ENCODE data around the gene TCF15.

Gene TCF15

GRCh38 chr20:611047-611842, 1.1 kb upstream of the TCF15 start:
- no peak for DNase-seq (ENCODE audit: low read depth)

GRCh38 chr20:609371-609964, 641 bp downstream of the TCF15 start:
- no peak for DNase-seq (ENCODE audit: low read depth)

DNA sequence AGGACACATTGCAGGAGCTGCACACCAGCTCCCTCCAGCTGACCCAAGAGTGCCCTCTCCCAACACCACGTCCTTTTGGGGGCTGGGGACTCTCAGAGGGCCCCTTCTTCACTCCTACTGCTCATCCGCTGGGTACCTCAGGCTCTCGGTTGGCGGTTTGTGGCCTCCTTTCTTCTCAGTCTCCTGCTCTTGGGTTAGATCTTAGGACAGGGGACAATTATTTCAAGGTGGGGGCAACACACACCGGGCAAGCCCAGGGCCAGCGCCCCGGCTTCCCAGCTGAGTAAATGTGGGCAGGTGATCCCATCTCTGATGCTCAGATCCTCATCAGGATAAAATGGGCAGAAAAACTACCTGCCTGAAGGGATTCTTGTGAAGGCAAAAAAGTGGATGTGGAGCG, 1.1 kb downstream of the TCF15 start:
- DNase-seq (ENCODE audit: low read depth) = no peak

DNA sequence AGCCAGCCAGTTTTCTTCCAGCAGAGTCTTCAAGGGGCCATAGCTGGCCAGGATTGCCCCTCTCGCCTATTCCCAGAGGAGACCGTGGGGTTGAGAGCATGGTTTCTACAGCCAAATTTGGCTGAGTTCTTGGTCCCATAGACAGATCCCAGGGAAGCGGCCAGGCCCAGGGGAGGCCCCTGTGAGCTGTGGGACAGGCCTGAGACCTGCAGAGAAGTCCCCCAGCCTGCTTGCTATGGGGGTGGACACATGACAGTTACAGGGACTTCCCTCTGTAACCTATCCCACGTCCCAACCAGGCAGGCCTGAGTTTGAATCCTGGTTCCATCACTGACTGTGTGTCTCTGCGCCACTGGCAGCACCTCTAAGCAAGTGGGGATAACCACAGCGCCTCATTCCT, 2.6 kb downstream of the TCF15 start:
- no peak for DNase-seq (ENCODE audit: low read depth)

DNA sequence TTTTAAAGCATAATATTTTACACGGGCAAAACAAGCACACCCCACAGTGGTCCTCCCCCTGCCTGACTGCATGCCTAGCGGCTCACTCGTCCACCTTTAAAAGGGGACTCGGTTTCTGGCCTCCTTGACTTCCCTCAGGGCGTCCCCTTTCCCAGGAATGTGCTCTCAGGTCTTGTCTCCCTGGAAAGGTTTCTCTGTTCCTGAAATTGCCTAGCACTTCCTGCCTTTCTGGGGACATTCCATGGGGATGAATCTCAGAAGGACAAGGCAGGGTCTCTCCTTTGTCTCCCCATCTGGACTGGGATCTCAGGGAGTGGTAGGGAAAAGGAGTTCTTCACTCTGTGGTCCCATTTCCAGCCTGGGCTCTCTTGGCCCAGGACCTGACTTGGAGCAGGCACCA, 4.9 kb downstream of the TCF15 start:
- DNase-seq (ENCODE audit: low read depth) = no peak

DNA sequence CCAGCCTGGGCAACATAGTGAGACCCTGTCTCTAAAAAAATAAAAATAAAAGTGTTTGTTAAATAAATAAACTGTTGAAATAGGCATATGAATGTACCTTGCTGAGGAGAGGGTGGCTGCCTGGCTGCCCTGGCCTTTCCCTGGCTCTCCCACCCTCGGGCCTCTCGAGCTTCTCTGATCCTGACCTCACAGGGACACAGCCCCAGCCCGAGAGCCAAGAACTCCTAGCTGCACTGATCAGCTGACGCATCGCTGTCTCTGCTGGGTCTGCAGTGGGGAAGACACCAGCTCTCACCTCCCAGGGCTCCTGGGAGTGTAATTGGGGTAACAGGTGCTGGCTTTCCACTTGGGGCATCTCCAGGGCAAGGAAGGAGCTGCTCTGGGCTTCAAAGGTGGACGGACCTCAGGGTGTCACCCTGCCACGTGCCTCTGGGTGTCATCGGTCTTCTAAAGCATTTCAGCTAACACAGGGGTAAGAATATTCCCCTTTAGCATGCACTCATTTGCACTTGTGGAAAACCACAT, 6.9 kb downstream of the TCF15 start:
- no peak for DNase-seq (ENCODE audit: low read depth)

DNA sequence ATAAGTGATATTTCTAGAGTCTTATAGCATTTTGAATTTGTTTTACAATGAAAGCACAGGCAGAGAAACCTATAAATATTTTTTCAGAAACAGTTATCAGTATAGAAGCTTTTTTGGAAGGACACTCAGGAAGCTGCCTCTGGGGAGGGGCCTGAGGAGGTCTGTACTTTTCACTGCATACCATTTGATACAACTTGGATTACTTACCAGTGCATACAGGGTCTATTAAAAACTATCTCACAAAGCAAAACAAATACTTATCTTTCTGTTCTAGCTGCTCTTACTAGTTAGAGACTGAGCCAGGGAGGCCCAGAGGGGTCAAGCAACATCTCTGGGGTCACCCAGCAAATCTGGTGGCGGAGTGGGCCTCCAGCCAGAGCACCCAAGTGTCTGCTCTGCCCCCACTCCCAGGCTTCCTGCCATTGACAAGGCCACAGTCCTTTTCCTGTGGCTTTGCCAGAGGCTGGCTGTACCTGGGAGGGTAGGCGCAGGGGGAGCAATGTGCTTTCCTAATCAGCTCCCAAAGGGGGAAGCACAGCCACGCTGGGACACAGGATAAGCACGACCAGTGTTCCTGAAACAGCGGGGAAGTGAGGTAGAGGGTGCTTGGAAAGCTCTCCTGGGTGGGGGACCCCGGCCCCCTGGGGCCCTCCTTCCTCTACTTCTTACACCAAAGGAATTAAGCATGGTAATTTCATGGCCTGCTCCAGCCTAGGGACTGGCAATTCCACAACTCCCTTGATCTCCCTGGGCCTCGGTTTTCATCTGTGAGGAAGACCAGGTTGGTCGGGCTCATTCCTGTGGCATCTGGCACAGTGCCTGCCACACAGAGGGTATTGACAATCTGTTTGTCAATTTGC, 7.8 kb downstream of the TCF15 start:
- DNase-seq (ENCODE audit: low read depth) = no peak

DNA sequence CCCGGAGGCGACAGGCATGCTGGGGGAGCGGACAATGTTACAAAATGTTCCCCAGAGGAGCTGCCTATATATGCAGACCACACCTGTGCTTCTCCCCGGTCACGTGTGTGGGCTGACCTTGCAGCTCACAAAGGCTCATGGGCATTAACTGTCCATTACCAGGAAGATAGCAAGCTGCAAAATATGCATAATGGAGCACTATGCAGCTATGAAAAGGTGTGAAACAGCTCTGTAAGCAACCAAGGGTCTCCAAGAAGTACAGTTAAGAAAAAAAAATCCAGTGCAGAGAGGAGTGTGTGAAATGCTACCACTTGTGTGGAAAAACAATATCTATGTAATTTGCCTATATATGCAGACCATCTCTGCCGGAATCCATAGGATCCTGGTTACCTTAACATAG, 9.4 kb downstream of the TCF15 start:
- no peak for DNase-seq (ENCODE audit: low read depth)

GRCh38 chr20:600141-600540, 10.0 kb downstream of the TCF15 start:
- no peak for DNase-seq (ENCODE audit: low read depth)

- DNase-seq (ENCODE audit: low read depth) = no peak
These were observed 11.8 kb downstream of the TCF15 start for GRCh38 chr20:598133-598850.

DNA sequence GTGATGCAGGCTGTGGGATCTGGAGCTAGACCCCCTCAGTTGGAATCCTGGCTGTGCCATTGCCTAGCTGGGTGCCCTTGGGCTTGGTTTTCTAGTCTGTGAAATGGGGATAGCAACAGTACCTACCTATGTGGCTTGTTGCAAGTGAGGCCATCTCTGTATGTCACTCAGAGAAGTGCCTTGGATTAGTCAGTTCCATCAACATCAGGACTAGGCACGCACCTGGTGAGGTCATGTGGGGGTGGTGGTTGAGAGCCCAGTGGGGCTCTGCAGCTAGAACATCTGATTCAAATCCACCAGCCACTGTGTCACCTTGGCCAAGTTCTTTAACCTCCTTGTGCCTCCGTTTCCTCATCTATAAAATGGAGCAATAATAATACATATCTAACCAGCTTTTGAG, 12.5 kb downstream of the TCF15 start:
- no peak for DNase-seq (ENCODE audit: low read depth)

GRCh38 chr20:595330-596308, 14.5 kb downstream of the TCF15 start:
- DNase-seq (ENCODE audit: low read depth) = no peak

DNA sequence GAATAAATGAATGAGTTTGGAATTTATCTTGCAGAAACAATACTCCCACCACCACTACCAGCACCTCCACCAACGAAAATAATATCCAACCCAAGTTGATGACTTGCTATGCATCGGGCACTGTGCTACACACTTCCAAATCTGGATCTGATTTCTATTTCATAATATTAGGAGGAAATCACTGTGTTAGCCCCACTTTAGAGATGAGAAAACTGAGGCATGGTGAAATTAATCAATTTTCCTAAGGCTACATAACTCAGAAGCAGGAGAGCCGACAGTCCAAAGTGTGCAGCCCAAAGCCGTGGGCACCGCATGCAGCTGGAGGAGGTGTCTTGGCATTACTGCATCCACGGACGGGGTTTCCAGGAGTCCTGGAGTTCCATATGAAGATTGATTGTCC, 17.6 kb downstream of the TCF15 start:
- no peak for DNase-seq (ENCODE audit: low read depth)

DNA sequence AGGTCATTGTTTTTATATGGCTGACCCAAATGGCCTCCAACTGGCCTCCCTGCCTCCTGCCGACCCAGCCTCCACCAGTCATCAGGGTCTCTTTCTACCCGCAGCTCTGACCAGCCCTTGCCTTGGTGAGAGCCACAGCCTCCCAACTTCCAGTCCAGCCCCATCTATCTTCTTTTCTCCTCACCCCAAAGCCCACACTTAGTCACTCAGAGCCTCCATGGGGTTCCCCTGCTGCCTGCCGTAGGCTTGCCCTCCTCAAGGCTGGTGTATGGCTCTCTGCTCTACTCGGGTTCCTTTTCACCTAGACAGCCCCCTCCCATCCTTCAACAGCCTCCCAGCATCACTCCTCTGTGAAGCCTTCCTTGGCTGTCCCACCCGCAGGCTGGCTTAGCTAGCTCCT, 18.2 kb downstream of the TCF15 start:
- DNase-seq (ENCODE audit: low read depth) = no peak

- no peak for DNase-seq (ENCODE audit: low read depth)
These were observed 21.0 kb downstream of the TCF15 start for GRCh38 chr20:588932-589672.

DNA sequence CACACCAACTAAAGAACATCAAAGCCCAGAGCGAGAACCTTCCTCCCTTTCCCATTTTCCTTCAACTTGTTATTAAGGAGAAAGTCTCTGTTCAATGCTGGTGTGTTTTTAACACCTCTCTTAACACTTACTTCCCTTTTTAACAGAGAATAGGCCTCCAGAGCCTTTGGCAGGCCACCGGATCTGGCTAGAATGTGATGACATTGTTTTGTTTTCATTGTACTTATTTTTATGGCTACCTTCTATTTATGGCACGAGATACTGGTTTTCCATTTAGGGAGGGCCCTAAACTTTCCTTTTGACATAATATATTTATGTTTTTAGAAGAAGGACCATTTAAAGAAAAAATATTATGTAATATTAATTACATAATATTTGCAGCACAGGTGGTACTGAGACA, 21.6 kb downstream of the TCF15 start:
- no peak for DNase-seq (ENCODE audit: low read depth)

- no peak for DNase-seq (ENCODE audit: low read depth)
These were observed 25.2 kb downstream of the TCF15 start for GRCh38 chr20:584971-585301.

DNA sequence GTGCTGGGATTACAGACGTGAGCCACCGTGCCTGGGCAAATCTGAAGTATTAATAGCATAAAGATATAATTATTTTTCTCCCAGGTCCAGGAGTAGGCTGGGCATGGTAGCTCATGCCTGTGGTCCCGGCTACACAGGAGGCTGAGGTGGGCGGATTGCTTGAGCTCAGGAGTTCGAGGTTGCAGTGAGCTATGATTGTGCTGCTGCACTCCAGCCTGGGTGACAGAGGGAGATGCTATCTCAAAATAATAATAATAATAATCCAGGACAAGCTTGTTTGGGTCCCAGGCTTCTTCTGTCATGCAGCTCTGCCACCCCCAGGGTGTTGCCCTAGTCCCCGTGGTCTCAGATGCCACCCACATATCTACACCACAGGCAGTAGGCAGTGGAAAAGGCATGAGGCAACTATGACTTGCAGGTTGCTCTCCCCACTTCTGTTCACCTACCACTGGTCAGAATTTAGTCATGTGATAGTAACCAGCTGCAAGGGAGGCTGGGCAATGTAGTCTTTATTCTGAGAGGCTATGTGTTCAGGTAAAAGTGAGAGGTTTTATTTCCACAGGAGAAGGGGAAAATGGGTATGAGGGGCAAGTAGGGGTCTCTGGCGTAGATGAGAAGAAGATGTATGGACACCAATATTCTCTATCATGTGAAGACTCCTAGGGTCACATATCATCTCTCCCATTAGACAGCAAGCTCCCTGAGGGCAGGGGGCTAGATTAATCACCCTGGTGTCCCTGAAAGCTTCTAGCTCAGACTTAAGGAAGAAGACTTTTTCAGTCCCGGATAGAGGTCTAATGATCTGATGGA, 25.7 kb downstream of the TCF15 start:
- no peak for DNase-seq (ENCODE audit: low read depth)

GRCh38 chr20:582204-582603, 27.9 kb downstream of the TCF15 start:
- no peak for DNase-seq (ENCODE audit: low read depth)

All from stimulated activated CD8-positive, alpha-beta memory T cell treated with anti-CD3 and anti-CD28 coated beads, Interleukin-12 subunit alpha, Interleukin-12 subunit beta, amount 100 ng/mL, for 4 hours (primary cell).